Caco-2 (cell line): ENCODE data around the gene PDS5B. TPM values are rescaled to one million over a fixed set of nuclear protein-coding genes. Genes with fewer than 3 reads are reported as not detected.
"Not testable (repeated sequence)": the region's sequence is repeated elsewhere in the genome, so short reads cannot be mapped to it uniquely, and the experiment has no call there.

Experiments
- BruUV-seq: library from RNA; stranded (reverse); fragments of 400-500 nt; replicated peaks from 2 replicates; lab custom pipeline; 2021; lab: Mats Ljungman, UMichigan
- CTCF ChIA-PET: fragments of 300-600 bp; sonication (Branson Sonifier 250); formaldehyde crosslinking; loops from one replicate; lab custom pipeline; 2022; ENCODE audit warnings: antibody characterized with exemption; lab: Charles Lee
- POLR2A ChIA-PET: fragments of 300-600 bp; sonication (Branson Sonifier 250); formaldehyde crosslinking; loops from one replicate; lab custom pipeline; 2022; ENCODE audit warnings: antibody characterized with exemption; lab: Charles Lee
- DNase-seq, 2 experiments: peaks; one replicate each; pipeline versions ENCODE4 v3.0.0 to v3.0.0-alpha.2; 2020 to 2022
- H3K27me3 ChIP-seq: replicated peaks from 2 replicates; pipeline ENCODE4 v1.6.0; 2011; ENCODE audit warnings: low read length; ENCODE audit not compliant: control insufficient read depth, insufficient read depth
- H3K36me3 ChIP-seq: 2 replicates; pipeline ENCODE4 v1.5.1; 2011; ENCODE audit warnings: low read length; ENCODE audit not compliant: control insufficient read depth, insufficient read depth
- H3K4me1 ChIP-seq: fragments of 250-450 bp; sonication (Bioruptor Pico); 2 replicates; pipeline ENCODE4 v1.5.1; 2020; ENCODE audit warnings: mild to moderate bottlenecking
- H3K4me3 ChIP-seq: 2 replicates; pipeline ENCODE4 v1.5.1; 2011; ENCODE audit warnings: low read depth, mild to moderate bottlenecking, control low read depth, low read length
- H3K9me3 ChIP-seq: fragments of 250-450 bp; sonication (Bioruptor Pico); 2 replicates; pipeline ENCODE4 v1.5.1; 2020; ENCODE audit warnings: mild to moderate bottlenecking, moderate library complexity
- H3K27ac Mint-ChIP-seq: one replicate; pipeline ENCODE4 v1.8.0; 2022; ENCODE audit warnings: mixed read lengths; ENCODE audit not compliant: unreplicated experiment
- H3K27me3 Mint-ChIP-seq: one replicate; pipeline ENCODE4 v1.8.0; 2022; ENCODE audit warnings: mixed read lengths; ENCODE audit not compliant: insufficient read depth, unreplicated experiment
- H3K36me3 Mint-ChIP-seq: one replicate; pipeline ENCODE4 v1.8.0; 2022; ENCODE audit warnings: mild to moderate bottlenecking, mixed read lengths; ENCODE audit not compliant: insufficient read depth, unreplicated experiment
- H3K4me1 Mint-ChIP-seq: one replicate; pipeline ENCODE4 v1.8.0; 2022; ENCODE audit warnings: low read depth, mixed read lengths; ENCODE audit not compliant: unreplicated experiment
- H3K4me3 Mint-ChIP-seq: one replicate; pipeline ENCODE4 v1.8.0; 2022; ENCODE audit warnings: mild to moderate bottlenecking, moderate library complexity, mixed read lengths; ENCODE audit not compliant: unreplicated experiment
- H3K9me3 Mint-ChIP-seq: one replicate; pipeline ENCODE4 v1.8.0; 2022; ENCODE audit warnings: mixed read lengths; ENCODE audit not compliant: unreplicated experiment
- CTCF ChIP-seq, 2 experiments: fragments of 200-600 bp in 1 of 2; IDR thresholded peaks; 1 replicate in 1 of 2; 2 replicates in 1 of 2; pipeline versions ENCODE4 v1.5.1 to v1.8.0; 2011 to 2022; ENCODE audit warnings: antibody characterized with exemption in 1 of 2, control low read depth in 1 of 2, inconsistent platforms in 1 of 2, low read depth in 1 of 2, low read length in 1 of 2, mild to moderate bottlenecking in 1 of 2, moderate library complexity in 1 of 2; ENCODE audit not compliant: insufficient read depth in 1 of 2, severe bottlenecking in 1 of 2, unreplicated experiment in 1 of 2
- intact Hi-C: fragments of 100-400 bp; cut with micrococcal nuclease; formaldehyde crosslinking; loops from one replicate; pipeline ENCODE4 v1.10.0; 2022; ENCODE audit not compliant: unreplicated experiment
- total RNA-seq: library from RNA; stranded (reverse); gene quantifications from 2 replicates; pipeline ENCODE4 v1.2.3, GENCODE V29; 2022

PDS5B gene
- total RNA-seq, 1 experiment from 2014 or later = 54.9 TPM

- H3K9me3 Mint-ChIP-seq = no peaks in the 10 kb centered on the region
- H3K36me3 Mint-ChIP-seq = no peaks in the 10 kb centered on the region
- CTCF ChIA-PET = interaction anchor here (0.5 to 0.9 kb wide), 2 partner anchors 189 to 396 kb away, joined by 3 read pairs; no protein-coding TSS in a partner anchor
- H3K27ac Mint-ChIP-seq = peak overlapping the region; percentile 85
- Histone ChIP-seq H3K27me3 (no peaks in the 10 kb centered on the region), H3K9me3 (no peaks in the 10 kb centered on the region), H3K4me3 (no peak overlapping the region), H3K4me1 (peaks cover 34% of the 10 kb centered on the region), H3K36me3 (no peaks in the 10 kb centered on the region)
- H3K4me1 Mint-ChIP-seq = peaks cover 26% of the 10 kb centered on the region
- POLR2A ChIA-PET = no interaction called here
- peak overlapping the region; percentile 64 for H3K4me3 Mint-ChIP-seq
- BruUV-seq = no TSS peak
- no peaks in the 10 kb centered on the region for H3K27me3 Mint-ChIP-seq
- TF ChIP-seq CTCF (IDR thresholded peaks at IDR 0.05; ENCODE audit: insufficient read depth in 1 of 2, low read depth in 1 of 2, low read length in 1 of 2, severe bottlenecking in 1 of 2, unreplicated experiment in 1 of 2) = no peak
- intact Hi-C loops = no loop called here
- DNase-seq = peak; percentile 80 to 89
These were observed 238.4 kb downstream of the PDS5B start for GRCh38 chr13:32824675-32825074.

- intact Hi-C loops = no loop called here
- Mint-ChIP-seq H3K4me1 (peaks cover 31% of the 10 kb centered on the region), H3K9me3 (no peaks in the 10 kb centered on the region), H3K36me3 (no peaks in the 10 kb centered on the region), H3K27me3 (no peaks in the 10 kb centered on the region), H3K27ac (no peak overlapping the region), H3K4me3 (no peak overlapping the region)
- BruUV-seq = no TSS peak
- peaks cover 40% of the 10 kb centered on the region for H3K4me1 ChIP-seq
- H3K27me3 ChIP-seq = no peaks in the 10 kb centered on the region
- no peak for DNase-seq
- no peak for TF ChIP-seq CTCF (IDR thresholded peaks at IDR 0.05; ENCODE audit: insufficient read depth in 1 of 2, low read depth in 1 of 2, low read length in 1 of 2, severe bottlenecking in 1 of 2, unreplicated experiment in 1 of 2)
- H3K9me3 ChIP-seq = no peaks in the 10 kb centered on the region
- POLR2A ChIA-PET = no interaction called here
- CTCF ChIA-PET = no interaction called here
- H3K4me3 ChIP-seq = no peak overlapping the region
- no peaks in the 10 kb centered on the region for H3K36me3 ChIP-seq
These were observed 239.2 kb downstream of the PDS5B start for GRCh38 chr13:32825481-32825880.

GRCh38 chr13:32826372-32826771 lies 240.1 kb downstream of the PDS5B start:
- H3K4me3 ChIP-seq, H3K4me3 Mint-ChIP-seq, DNase-seq, H3K27me3 ChIP-seq, H3K36me3 ChIP-seq, H3K36me3 Mint-ChIP-seq, H3K9me3 Mint-ChIP-seq, intact Hi-C loops, BruUV-seq, H3K9me3 ChIP-seq, POLR2A ChIA-PET, H3K27me3 Mint-ChIP-seq, CTCF ChIA-PET: not testable (repeated sequence)
- H3K4me1 Mint-ChIP-seq = peaks cover 33% of the 10 kb centered on the region
- H3K27ac Mint-ChIP-seq = peak overlapping the region; percentile 1
- peaks cover 40% of the 10 kb centered on the region for H3K4me1 ChIP-seq

Other genes with a start within 250 kb of the PDS5B start
- 7.9 and 9.3 TPM in 2 replicates for gene N4BP2L1, start 158.3 kb upstream of the PDS5B start, total RNA-seq
- gene N4BP2L2, start 47.7 kb upstream of the PDS5B start, total RNA-seq = 128 and 131 TPM in 2 replicates